BLaER1 treated with 17β-estradiol and CSF1 and Interleukin-3, amounts not matched to agents 10 nM and 100 nM (cell line): Measurements from ENCODE around the gene ADO.

Experiments used
- H3K27ac ChIP-seq, 11 experiments: shearing (Covaris generic); formaldehyde crosslinking; 2 replicates each; pipeline ENCODE4 v1.8.1; 2022
- H3K27me3 ChIP-seq, 11 experiments: shearing (Covaris generic); formaldehyde crosslinking; 2 replicates each; pipeline ENCODE4 v1.8.1; 2022
- H3K36me3 ChIP-seq, 11 experiments: shearing (Covaris generic); formaldehyde crosslinking; 2 replicates each; pipeline ENCODE4 v1.8.1; 2022
- H3K4me1 ChIP-seq, 10 experiments: shearing (Covaris generic); formaldehyde crosslinking; 2 replicates each; pipeline ENCODE4 v1.8.1; 2022
- H3K4me2 ChIP-seq, 11 experiments: shearing (Covaris generic); formaldehyde crosslinking; 2 replicates each; pipeline ENCODE4 v1.8.1; 2022
- H3K4me3 ChIP-seq, 10 experiments: shearing (Covaris generic); formaldehyde crosslinking; 2 replicates each; pipeline ENCODE4 v1.8.1; 2022
- H3K9ac ChIP-seq, 11 experiments: shearing (Covaris generic); formaldehyde crosslinking; 2 replicates each; pipeline ENCODE4 v1.8.1; 2022
- H3K9me3 ChIP-seq, 11 experiments: shearing (Covaris generic); formaldehyde crosslinking; replicated peaks in 1 of 11; 2 replicates each; pipeline ENCODE4 v1.8.1; 2022
- H4K20me1 ChIP-seq, 11 experiments: shearing (Covaris generic); formaldehyde crosslinking; 2 replicates each; pipeline ENCODE4 v1.8.1; 2022
- Cebpa-rat ChIP-seq, 11 experiments: shearing (Covaris generic); IDR thresholded peaks; 2 replicates each; pipeline ENCODE4 v1.8.1; 2022

The ADO gene

GRCh38 chr10:62803724-62804355, 680 bp upstream of the ADO start:
- H3K4me1 ChIP-seq = peaks cover 25 to 41% (median 38%) of the 10 kb centered on the region in 10 experiments
- peak overlapping the region; percentile 91 to 99 (median 96) for H3K9ac ChIP-seq
- no peaks in the 10 kb centered on the region for H3K9me3 ChIP-seq
- H3K4me3 ChIP-seq = peak overlapping the region; percentile 81 to 99 (median 94)
- H3K4me2 ChIP-seq = peak overlapping the region; percentile 84 to 99 (median 95)
- H3K27ac ChIP-seq = peak overlapping the region; percentile 94 to 99 (median 98)
- TF ChIP-seq Cebpa-rat (IDR thresholded peaks at IDR 0.05) = no peak
- H4K20me1 ChIP-seq = peaks cover 20 to 38% (median 37%) of the 10 kb centered on the region in 11 experiments; a peak in 20 of 22 replicates
- H3K27me3 ChIP-seq = no peaks in the 10 kb centered on the region
- peaks cover 5 to 27% (median 22%) of the 10 kb centered on the region in 11 experiments; a peak in 18 of 22 replicates for H3K36me3 ChIP-seq

GRCh38 chr10:62805231-62806099, 945 bp downstream of the ADO start:
- H3K27ac ChIP-seq = peak overlapping the region; percentile 94 to 99 (median 98)

DNA sequence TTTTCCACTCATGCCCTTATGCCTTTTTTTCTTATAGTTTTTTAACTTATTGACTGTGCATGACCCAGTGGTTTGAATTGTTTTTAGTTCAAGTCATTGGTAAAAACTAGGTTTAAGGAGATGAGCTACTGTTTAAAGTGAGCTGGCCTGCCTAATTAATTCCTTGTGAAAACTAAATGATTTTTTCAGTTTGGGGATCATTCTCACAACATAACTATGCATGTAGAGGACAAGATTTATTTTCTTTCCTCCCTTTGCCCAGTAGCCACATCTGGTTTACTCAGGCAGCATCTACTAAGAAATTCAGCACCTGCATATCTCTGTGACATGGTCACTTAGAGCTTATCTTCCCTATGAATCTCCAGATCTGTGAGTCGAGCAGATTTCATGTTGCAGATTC, 1.7 kb downstream of the ADO start:
- no peak for TF ChIP-seq Cebpa-rat (IDR thresholded peaks at IDR 0.05)
- Histone ChIP-seq H3K4me3 (peak overlapping the region; percentile 81 to 99 (median 94)), H3K9ac (peak overlapping the region; percentile 91 to 99 (median 96)), H3K4me1 (peaks cover 32 to 62% (median 46%) of the 10 kb centered on the region in 10 experiments), H3K4me2 (peak overlapping the region; percentile 84 to 99 (median 95)), H3K27ac (peak overlapping the region in 10 of 11 experiments; percentile 13 to 99 (median 96); a peak in 18 of 22 replicates), H3K36me3 (peaks cover 7 to 42% (median 29%) of the 10 kb centered on the region in 11 experiments; a peak in 19 of 22 replicates), H3K9me3 (no peaks in the 10 kb centered on the region), H4K20me1 (peaks cover 26 to 62% (median 60%) of the 10 kb centered on the region in 11 experiments; a peak in 21 of 22 replicates), H3K27me3 (no peaks in the 10 kb centered on the region)

More at GRCh38 chr10:62805231-62806099, 945 bp downstream of the ADO start:
- TF ChIP-seq Cebpa-rat (IDR thresholded peaks at IDR 0.05) = no peak
- H3K27me3 ChIP-seq = no peaks in the 10 kb centered on the region
- peak overlapping the region; percentile 91 to 99 (median 96) for H3K9ac ChIP-seq
- H3K4me2 ChIP-seq = peak overlapping the region; percentile 84 to 99 (median 95)
- H3K4me3 ChIP-seq = peak overlapping the region; percentile 81 to 99 (median 94)
- H3K36me3 ChIP-seq = peaks cover 7 to 42% (median 28%) of the 10 kb centered on the region in 11 experiments; a peak in 19 of 22 replicates
- H3K4me1 ChIP-seq = peaks cover 25 to 54% (median 45%) of the 10 kb centered on the region in 10 experiments
- H3K9me3 ChIP-seq = no peaks in the 10 kb centered on the region
- peaks cover 26 to 54% (median 53%) of the 10 kb centered on the region in 11 experiments; a peak in 20 of 22 replicates for H4K20me1 ChIP-seq

GRCh38 chr10:62810156-62810902, 5.8 kb downstream of the ADO start:
- H3K27ac ChIP-seq = no peak overlapping the region
- peaks cover 0 to 7% (median 0%) of the 10 kb centered on the region in 11 experiments; a peak in 1 of 22 replicates for H3K9me3 ChIP-seq
- peaks cover 0 to 28% (median 26%) of the 10 kb centered on the region in 11 experiments; a peak in 21 of 22 replicates for H3K27me3 ChIP-seq
- no peak overlapping the region for H3K9ac ChIP-seq
- no peak for TF ChIP-seq Cebpa-rat (IDR thresholded peaks at IDR 0.05)
- H3K4me3 ChIP-seq = no peak overlapping the region
- H3K4me2 ChIP-seq = peak overlapping the region in 5 of 11 experiments; percentile 8 to 95 (median 95); a peak in 5 of 22 replicates
- peaks cover 63 to 99% (median 97%) of the 10 kb centered on the region in 11 experiments; a peak in 21 of 22 replicates for H4K20me1 ChIP-seq
- peaks cover 28 to 71% (median 49%) of the 10 kb centered on the region in 11 experiments; a peak in 21 of 22 replicates for H3K36me3 ChIP-seq
- peaks cover 42 to 86% (median 59%) of the 10 kb centered on the region in 10 experiments for H3K4me1 ChIP-seq

DNA sequence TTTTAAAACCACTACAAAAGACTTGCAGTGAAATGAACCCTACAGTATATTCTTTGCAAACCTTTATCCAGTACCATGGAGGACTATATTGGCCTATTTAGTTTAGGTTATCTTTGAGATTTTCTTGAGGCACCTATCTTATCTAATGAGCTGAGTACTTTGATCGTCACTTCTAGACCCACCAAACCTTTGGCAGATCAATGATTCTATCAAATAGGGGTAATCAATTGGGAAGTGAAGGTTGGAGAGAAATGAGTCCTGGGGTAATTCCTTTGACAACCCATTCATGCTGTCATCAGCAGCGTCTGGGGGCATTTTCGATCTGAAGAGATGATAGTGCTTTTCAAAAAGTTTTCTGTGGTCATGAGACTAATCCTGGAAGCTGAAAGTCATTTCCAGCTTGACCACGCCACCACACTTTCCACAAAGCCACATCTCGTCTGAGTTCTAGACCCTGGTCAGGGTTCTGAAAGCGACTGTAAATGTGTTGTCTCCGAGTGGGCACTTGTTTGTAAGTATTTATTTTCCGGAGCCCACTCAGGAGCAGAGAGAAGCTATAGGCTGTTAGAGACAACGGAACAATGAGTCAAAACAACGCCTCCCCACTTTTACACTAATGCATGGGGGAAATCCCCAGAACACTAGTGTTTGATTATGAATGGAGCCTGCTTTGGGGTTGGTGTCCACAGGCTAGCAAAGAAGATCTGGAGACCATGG, 6.8 kb downstream of the ADO start:
- TF ChIP-seq Cebpa-rat (IDR thresholded peaks at IDR 0.05) = no peak
- Histone ChIP-seq H3K36me3 (peaks cover 28 to 69% (median 47%) of the 10 kb centered on the region in 11 experiments; a peak in 21 of 22 replicates), H3K9ac (no peak overlapping the region), H3K4me1 (peaks cover 48 to 89% (median 64%) of the 10 kb centered on the region in 10 experiments), H3K27ac (no peak overlapping the region), H3K27me3 (peaks cover 0 to 37% (median 35%) of the 10 kb centered on the region in 11 experiments; a peak in 21 of 22 replicates), H3K4me3 (no peak overlapping the region), H3K4me2 (peak overlapping the region in 5 of 11 experiments; percentile 32 to 99 (median 95); a peak in 10 of 22 replicates), H4K20me1 (peaks cover 63 to 98% (median 94%) of the 10 kb centered on the region in 11 experiments; a peak in 21 of 22 replicates), H3K9me3 (peaks cover 0 to 7% (median 0%) of the 10 kb centered on the region in 11 experiments; a peak in 1 of 22 replicates)

GRCh38 chr10:62812672-62813439, 8.3 kb downstream of the ADO start:
- Histone ChIP-seq H3K9ac (peak overlapping the region in 2 of 11 experiments; percentile 20 to 96; a peak in 3 of 22 replicates), H3K27ac (no peak overlapping the region), H3K9me3 (peaks cover 0 to 7% (median 0%) of the 10 kb centered on the region in 11 experiments; a peak in 1 of 22 replicates), H4K20me1 (peaks cover 53 to 82% (median 79%) of the 10 kb centered on the region in 11 experiments; a peak in 21 of 22 replicates), H3K27me3 (peaks cover 0 to 37% (median 35%) of the 10 kb centered on the region in 11 experiments; a peak in 21 of 22 replicates), H3K36me3 (peaks cover 16 to 54% (median 36%) of the 10 kb centered on the region in 11 experiments; a peak in 21 of 22 replicates), H3K4me2 (peak overlapping the region in 8 of 11 experiments; percentile 92 to 100 (median 98); a peak in 13 of 22 replicates), H3K4me3 (peak overlapping the region in 4 of 10 experiments; percentile 14 to 95 (median 80); a peak in 5 of 20 replicates), H3K4me1 (peaks cover 36 to 73% (median 53%) of the 10 kb centered on the region in 10 experiments)
- no peak for TF ChIP-seq Cebpa-rat (IDR thresholded peaks at IDR 0.05)
